ENCODE measurements around the gene PLCH1.

DNA sequence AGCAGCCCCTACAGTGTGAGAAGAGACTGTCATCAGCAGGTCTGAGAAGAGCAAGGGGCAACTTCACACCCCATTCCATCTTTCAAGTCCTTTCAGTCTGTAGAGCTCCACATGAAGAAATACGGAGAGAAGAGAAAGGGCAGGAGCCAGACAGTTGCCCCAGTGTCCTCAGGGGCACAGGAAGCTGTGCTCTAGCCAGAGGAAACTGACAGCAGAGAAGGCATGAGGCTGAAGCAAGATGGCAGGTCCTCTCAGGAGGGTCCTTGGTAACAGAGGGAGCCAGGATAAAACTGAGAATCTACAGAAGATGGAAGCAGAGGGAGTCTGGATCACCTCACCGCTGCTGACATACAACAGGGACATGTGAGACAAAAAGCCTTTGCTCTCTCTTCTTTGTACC is 47.3 kb downstream of the PLCH1 start:
- TF ChIP-seq, protein P1, sequence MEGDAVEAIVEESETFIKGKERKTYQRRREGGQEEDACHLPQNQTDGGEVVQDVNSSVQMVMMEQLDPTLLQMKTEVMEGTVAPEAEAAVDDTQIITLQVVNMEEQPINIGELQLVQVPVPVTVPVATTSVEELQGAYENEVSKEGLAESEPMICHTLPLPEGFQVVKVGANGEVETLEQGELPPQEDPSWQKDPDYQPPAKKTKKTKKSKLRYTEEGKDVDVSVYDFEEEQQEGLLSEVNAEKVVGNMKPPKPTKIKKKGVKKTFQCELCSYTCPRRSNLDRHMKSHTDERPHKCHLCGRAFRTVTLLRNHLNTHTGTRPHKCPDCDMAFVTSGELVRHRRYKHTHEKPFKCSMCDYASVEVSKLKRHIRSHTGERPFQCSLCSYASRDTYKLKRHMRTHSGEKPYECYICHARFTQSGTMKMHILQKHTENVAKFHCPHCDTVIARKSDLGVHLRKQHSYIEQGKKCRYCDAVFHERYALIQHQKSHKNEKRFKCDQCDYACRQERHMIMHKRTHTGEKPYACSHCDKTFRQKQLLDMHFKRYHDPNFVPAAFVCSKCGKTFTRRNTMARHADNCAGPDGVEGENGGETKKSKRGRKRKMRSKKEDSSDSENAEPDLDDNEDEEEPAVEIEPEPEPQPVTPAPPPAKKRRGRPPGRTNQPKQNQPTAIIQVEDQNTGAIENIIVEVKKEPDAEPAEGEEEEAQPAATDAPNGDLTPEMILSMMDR (conservative IDR thresholded peaks at IDR 0.05): no peak
- TF ChIP-seq ZFX (IDR thresholded peaks at IDR 0.05): no peak

Data from C4-2B (cell line).